PFSK-1 (cell line): ENCODE measurements around the gene STK24.

Source experiments
- FOXP2 ChIP-seq: optimal IDR thresholded peaks from 2 replicates; pipeline ENCODE3; 2011; ENCODE audit warnings: borderline replicate concordance, control low read depth, inconsistent platforms; ENCODE audit not compliant: insufficient read depth; ENCODE audit errors: extremely low read length, extremely low read depth
- POLR2AphosphoS5 ChIP-seq: IDR thresholded peaks from 2 replicates; pipeline ENCODE4 v1.6.1; 2012; ENCODE audit warnings: low read depth, mild to moderate bottlenecking, control low read depth, low read length, moderate library complexity
- SIN3A ChIP-seq: IDR thresholded peaks from 2 replicates; pipeline ENCODE4 v1.6.1; 2012; ENCODE audit warnings: mild to moderate bottlenecking, low read length, moderate library complexity, borderline replicate concordance; ENCODE audit not compliant: insufficient read depth
- TAF1 ChIP-seq: IDR thresholded peaks from 2 replicates; pipeline ENCODE4 v1.6.1; 2012; ENCODE audit warnings: low read length, control low read depth, borderline replicate concordance; ENCODE audit not compliant: insufficient read depth
- TF ChIP-seq, protein P1 (sequence below), 2 experiments: IDR thresholded peaks; 2 replicates each; pipeline versions ENCODE4 v1.6.1 to v1.8.0; 2011 to 2012; ENCODE audit warnings: low read depth in 2 of 2, low read length in 2 of 2, control low read depth in 1 of 2, inconsistent platforms in 1 of 2, mild to moderate bottlenecking in 1 of 2, moderate library complexity in 1 of 2; ENCODE audit not compliant: insufficient read depth in 1 of 2

Gene STK24

DNA sequence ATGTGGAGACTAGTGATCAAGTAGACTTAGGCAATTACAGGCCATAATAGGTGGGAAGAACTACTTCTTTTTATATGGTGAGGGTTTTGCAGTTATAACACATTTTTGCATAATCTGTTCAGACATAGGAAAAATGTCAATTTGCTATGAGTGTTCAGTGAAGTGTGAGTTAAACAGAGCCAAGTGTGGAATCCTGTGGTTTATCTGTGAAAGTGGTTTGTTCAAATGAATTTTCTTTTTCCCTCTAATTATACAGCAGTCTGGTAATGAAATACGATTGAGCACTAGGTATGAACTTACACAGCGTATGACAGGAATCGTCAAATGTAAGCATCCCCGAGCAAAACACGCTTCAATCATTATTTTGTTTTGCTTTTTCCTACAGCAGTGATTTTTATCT is 178.3 kb downstream of the STK24 start:
- TF ChIP-seq FOXP2 (no peak), SIN3A (no peak), POLR2AphosphoS5 (no peak), TAF1 (no peak)
- TF ChIP-seq, protein P1, sequence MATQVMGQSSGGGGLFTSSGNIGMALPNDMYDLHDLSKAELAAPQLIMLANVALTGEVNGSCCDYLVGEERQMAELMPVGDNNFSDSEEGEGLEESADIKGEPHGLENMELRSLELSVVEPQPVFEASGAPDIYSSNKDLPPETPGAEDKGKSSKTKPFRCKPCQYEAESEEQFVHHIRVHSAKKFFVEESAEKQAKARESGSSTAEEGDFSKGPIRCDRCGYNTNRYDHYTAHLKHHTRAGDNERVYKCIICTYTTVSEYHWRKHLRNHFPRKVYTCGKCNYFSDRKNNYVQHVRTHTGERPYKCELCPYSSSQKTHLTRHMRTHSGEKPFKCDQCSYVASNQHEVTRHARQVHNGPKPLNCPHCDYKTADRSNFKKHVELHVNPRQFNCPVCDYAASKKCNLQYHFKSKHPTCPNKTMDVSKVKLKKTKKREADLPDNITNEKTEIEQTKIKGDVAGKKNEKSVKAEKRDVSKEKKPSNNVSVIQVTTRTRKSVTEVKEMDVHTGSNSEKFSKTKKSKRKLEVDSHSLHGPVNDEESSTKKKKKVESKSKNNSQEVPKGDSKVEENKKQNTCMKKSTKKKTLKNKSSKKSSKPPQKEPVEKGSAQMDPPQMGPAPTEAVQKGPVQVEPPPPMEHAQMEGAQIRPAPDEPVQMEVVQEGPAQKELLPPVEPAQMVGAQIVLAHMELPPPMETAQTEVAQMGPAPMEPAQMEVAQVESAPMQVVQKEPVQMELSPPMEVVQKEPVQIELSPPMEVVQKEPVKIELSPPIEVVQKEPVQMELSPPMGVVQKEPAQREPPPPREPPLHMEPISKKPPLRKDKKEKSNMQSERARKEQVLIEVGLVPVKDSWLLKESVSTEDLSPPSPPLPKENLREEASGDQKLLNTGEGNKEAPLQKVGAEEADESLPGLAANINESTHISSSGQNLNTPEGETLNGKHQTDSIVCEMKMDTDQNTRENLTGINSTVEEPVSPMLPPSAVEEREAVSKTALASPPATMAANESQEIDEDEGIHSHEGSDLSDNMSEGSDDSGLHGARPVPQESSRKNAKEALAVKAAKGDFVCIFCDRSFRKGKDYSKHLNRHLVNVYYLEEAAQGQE (IDR thresholded peaks at IDR 0.05; ENCODE audit: insufficient read depth in 1 of 2, low read depth in 2 of 2, low read length in 2 of 2) = no peak

DNA sequence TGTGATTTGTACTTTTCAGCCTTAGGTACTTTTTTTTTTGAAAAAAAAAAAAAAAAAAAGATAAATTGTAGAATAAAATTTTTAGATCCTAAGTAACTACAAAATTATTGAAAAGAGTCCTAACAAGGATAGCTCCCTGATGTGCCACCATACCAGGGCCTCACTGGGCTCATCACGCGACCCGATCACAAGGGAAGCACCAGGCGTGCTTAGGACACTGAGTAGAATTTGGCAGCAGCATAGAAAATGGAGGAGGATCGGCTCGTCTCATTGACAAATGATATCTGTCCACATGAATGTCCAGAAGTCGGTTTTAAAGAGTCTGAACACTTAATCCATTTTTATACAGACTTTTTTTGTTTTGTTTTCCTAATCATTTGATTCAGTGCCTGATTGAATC is 179.0 kb downstream of the STK24 start:
- TF ChIP-seq, protein P1 (IDR thresholded peaks at IDR 0.05; ENCODE audit: insufficient read depth in 1 of 2, low read depth in 2 of 2, low read length in 2 of 2) = no peak
- TF ChIP-seq FOXP2 = no peak
- no peak for TF ChIP-seq SIN3A
- TF ChIP-seq TAF1 = no peak
- TF ChIP-seq POLR2AphosphoS5 = no peak

- TF ChIP-seq FOXP2 (no peak), TAF1 (no peak), SIN3A (no peak)
- TF ChIP-seq, protein P1 (IDR thresholded peaks at IDR 0.05; ENCODE audit: insufficient read depth in 1 of 2, low read depth in 2 of 2, low read length in 2 of 2) = no peak
Measured at GRCh38 chr13:98397221-98397620, 179.7 kb downstream of the STK24 start.

DNA sequence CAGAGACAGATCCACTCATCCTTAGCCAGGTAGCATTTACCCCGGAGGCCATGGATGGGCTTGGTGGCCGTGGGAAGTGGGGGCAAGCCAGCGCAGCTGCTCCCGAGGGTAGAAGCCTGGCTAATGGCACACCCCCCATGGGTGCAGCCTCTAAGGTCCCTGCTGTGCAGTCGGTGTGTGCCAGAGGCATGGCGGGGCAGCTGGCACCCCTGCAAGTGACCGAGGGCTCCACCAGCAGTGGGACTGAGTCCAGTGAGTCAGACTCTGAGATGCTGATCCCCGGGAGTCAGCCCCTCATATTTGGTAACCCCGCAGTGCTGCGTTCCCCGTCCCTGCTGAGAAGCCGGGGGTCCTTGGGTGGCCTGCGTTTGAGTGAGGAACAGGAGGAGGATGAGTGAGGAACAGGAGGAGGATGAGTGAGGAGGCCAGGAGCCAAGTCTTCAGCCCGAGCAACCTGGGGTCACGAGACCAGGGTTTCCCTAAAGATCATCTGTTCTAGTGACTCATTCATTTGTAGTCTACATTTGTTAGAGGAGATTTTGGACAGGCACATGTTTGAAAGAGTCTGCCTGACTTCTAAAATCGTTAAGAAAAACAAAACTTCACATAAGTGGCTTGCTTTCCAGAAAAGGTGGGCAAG is 180.7 kb downstream of the STK24 start:
- TF ChIP-seq TAF1 (no peak), FOXP2 (no peak), SIN3A (no peak), POLR2AphosphoS5 (no peak)
- TF ChIP-seq, protein P1 (IDR thresholded peaks at IDR 0.05; ENCODE audit: insufficient read depth in 1 of 2, low read depth in 2 of 2, low read length in 2 of 2) = no peak
